GM21576 (cell line): ENCODE results near the gene RCN1.
A peak's percentile ranks its signal among the peaks of the same experiment; 100 is the strongest.
"Not testable (repeated sequence)": the region's sequence is repeated elsewhere in the genome, so short reads cannot be mapped to it uniquely, and the experiment has no call there.

Source experiments
- ATAC-seq: cut with Tn5 transposase; IDR thresholded peaks from one replicate; pipeline ENCODE4 v1.9.1; 2021; ENCODE audit warnings: mild to moderate bottlenecking, moderate library complexity; ENCODE audit not compliant: unreplicated experiment

Gene RCN1

DNA sequence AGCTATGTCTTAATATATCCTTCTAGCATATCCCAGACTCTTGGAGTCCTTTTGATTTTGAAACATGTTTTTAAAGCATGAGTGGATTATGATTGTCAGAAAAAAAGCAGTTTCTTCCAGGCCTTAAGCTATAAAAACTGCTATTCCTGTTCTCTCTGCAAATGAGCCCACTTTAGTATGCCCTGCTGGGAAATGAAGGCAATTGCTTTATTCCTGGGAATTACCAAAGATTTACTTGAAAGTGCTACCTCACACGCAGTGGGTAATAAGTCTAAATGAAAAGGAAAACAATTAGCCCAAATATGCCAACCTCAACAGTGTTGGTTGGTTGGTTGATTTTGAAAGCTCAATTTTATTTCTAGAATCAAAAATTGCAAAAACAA, 17.2 kb upstream of the RCN1 start:
- no peak for ATAC-seq

GRCh38 chr11:32079553-32079952, 11.3 kb upstream of the RCN1 start:
- no peak for ATAC-seq

- ATAC-seq = no peak
Measured at GRCh38 chr11:32080361-32080980, 10.4 kb upstream of the RCN1 start.

GRCh38 chr11:32081129-32081641, 9.7 kb upstream of the RCN1 start:
- ATAC-seq = peak; percentile 66

GRCh38 chr11:32081901-32082300, 9.0 kb upstream of the RCN1 start:
- ATAC-seq = no peak

DNA sequence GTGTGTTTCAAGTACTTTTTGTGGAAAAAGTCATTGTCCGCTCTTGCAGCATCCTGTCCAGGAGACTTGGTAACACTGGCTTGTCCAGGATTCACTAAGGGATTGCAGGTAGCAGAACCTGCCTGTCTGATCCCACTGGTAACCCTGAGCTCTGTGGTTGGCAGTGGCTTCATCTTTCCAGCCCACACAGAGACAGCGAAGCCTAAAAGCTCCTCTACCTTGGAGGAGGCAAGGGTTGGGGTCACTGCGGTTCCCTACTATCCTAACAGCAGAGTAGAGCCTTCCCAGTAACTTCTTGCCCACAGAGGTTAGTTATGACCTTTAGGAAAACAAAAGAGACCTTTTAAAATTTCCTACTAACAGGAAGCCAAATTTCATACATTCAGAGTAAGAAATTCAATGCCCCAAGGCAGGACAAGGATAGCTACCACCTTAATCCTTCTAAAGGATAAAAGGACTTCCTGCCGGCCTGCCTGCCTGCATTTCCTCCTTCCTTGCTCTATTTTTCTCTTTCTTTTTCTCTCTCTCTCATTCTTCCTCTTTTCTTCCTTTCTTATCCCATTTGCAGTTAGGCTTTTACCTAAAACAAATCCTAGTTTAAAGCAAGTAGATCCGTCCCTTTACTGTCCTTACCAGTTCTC, 8.4 kb upstream of the RCN1 start:
- ATAC-seq = no peak

GRCh38 chr11:32087597-32087996, 3.3 kb upstream of the RCN1 start:
- no peak for ATAC-seq

DNA sequence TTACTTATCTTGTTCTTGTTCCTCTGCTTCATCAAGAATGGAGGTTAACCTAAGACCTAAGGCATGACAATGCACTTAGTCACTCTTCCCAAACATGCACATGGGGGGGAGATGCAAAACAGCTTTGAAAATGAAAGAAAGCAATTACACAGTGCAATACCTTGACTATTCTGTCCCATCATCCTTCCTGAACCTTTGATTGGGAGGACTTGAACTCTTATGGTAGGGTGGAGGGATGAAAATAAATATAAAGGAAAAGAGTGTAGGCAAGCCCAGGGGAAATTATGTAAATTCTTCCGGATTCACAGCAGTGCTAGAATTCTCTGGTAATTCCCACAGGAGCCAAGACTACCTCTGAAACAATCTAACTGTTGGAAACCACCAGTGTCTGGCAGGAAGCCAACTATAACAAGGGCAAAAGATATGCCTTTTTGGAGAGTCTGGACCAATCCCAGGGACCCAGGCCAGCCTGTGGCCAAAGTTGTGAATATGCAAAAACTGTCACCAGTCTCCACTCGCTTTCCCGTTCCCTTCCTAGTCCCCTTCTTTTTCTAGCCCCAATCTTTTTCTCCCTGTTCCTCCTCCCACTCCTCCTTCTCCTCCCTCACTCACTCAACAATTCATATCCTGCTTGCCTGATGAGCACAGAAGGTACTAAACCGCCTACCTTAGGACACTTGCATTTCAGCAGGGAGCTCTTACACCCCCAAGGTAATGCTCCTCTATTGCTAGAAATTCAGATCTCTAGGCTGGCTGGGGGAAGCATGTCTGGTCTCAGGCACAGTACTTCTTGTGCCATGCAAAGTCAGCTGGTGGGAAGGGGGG, 2.5 kb upstream of the RCN1 start:
- ATAC-seq = peak; percentile 35

- no peak for ATAC-seq
Measured at GRCh38 chr11:32092581-32093170, 1.8 kb downstream of the RCN1 start.

DNA sequence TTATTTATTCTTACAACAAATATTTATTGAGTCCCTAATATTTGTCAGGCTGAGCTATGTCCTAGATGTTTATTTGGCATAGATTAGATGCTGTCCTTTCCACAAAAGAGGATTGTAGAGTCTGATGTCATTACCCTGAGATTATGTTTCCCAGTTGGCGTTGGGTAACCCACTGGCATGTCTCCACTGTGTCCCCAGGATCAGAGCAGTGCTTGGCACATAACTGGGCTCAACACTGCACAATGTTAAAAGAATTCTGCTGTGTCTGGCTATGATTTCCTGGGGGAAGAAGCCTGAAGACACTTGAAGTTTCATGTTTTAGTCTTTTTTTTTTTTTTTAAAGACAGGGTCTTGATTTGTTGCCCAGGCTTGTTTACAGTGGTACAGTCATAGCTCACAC, 4.0 kb downstream of the RCN1 start:
- ATAC-seq = no peak

GRCh38 chr11:32098142-32098903, 7.4 kb downstream of the RCN1 start:
- no peak for ATAC-seq

- no peak for ATAC-seq
Measured at GRCh38 chr11:32099516-32099915, 8.6 kb downstream of the RCN1 start.

GRCh38 chr11:32100495-32100894, 9.6 kb downstream of the RCN1 start:
- ATAC-seq = no peak

DNA sequence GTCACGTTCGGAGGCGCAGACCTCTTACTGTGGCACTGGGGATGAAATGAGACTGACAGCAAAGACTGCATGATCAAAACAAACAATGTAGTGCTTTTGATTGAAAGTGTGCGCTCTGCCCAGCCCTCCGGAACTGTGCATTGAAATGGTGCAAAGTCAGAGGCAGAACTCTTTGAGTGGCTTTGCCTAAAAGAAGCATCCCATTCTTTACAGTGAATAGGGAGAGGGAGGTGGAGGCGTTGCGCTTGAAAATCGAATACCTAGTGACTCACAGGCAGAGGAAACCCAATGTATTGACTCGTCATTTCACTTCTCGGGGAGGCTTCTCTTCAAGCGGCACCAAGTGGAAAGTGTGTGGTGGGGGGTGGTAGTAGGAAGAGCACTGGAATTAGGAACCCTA, 10.9 kb downstream of the RCN1 start:
- ATAC-seq = no peak

- not testable (repeated sequence) for ATAC-seq
Measured at GRCh38 chr11:32103121-32103719, 12.3 kb downstream of the RCN1 start.

DNA sequence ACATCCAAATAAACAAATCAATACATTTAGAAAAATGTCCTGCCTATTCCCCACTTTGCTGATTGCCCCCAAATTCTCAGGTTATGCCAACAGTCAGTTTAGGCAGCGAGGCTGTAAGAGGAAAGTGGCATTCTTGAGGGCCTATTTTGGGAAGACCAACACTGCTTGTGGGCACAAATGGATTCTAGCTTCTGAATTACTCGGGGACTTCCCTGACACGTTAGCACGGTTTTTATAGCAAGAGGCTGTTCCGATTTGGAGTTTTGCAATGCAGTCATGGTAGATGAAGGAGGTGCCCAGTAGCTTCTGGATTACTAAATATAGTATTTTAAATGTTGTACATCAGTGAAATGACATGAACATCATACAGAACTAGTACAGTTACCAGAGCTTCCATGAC, 13.1 kb downstream of the RCN1 start:
- no peak for ATAC-seq

- ATAC-seq = peak; percentile 60
Measured at GRCh38 chr11:32105871-32106560, 15.1 kb downstream of the RCN1 start.

DNA sequence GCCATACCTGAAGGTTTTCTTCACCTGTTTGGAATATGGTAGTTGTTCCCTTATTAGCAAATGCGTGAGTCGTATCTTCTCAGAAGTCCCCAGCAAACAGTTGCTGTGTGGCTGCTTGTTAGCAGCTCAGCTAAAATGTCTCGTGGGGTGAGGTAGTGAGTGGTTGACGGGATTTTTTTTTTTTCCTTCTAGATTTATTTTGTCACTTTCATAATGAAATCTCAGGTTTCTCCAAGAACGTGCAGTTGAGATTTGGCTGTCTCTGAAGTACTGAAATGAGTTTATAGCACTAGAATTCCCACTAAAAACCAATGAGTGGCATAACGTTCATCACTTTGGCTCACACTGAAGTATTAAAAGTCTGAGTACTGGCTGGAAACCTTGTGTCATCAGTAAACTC, 16.8 kb downstream of the RCN1 start:
- no peak for ATAC-seq

DNA sequence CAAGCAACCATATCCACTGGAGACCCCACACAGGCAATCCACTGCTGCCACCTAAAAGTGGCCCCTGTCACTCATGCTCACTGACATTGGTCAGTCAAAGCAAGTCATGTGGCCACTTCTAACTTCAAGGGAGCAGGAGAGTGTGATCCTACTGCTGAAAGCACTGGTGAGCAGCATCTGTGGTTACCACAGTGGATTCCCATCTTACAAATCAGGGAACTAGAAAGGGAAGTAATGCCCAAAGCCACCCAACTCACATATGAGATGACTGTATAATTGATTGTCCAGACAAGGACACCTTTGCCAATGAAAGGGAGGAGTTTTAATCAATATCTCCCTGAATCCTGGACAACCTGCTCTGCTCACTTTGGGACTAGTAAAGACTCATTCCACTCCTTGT, 17.7 kb downstream of the RCN1 start:
- no peak for ATAC-seq

DNA sequence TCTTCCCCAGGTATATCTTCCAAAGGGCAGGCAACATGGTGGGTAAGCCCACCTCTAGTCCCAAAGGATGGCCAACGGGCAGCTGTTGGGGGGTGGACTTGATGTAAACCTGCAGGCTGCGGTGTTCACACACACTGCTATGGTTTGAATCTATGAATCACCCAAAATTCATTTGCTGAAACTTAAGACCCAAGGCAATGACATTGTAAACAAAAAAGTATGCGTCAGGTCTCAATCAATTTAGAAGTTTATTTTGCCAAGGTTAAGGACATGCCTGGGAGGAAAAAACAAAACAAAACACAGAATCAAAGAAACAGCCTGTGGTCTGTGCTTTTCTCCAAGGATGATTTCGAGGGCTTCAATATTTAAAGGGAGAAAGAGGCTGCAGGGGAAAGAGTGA, 18.3 kb downstream of the RCN1 start:
- ATAC-seq = no peak
